Measurements from ENCODE around the gene SLC44A3. TPM values are rescaled to one million over a fixed set of nuclear protein-coding genes. Genes with fewer than 3 reads are reported as not detected.

SLC44A3 gene
- total and polyA plus RNA-seq, 7 experiments from 2014 or later, result 0.24 to 1.0 TPM; not detected in 5

GRCh38 chr1:94799206-94799605 is 21.0 kb upstream of the SLC44A3 start:
- H3K9me3 Mint-ChIP-seq, result peaks cover 0 to 4% (median 0%) of the 10 kb centered on the region in 11 donors
- no peak overlapping the region for H3K27ac ChIP-seq (ENCODE audit: low read depth, low read length)
- CTCF ChIA-PET, result no interaction called here

DNA sequence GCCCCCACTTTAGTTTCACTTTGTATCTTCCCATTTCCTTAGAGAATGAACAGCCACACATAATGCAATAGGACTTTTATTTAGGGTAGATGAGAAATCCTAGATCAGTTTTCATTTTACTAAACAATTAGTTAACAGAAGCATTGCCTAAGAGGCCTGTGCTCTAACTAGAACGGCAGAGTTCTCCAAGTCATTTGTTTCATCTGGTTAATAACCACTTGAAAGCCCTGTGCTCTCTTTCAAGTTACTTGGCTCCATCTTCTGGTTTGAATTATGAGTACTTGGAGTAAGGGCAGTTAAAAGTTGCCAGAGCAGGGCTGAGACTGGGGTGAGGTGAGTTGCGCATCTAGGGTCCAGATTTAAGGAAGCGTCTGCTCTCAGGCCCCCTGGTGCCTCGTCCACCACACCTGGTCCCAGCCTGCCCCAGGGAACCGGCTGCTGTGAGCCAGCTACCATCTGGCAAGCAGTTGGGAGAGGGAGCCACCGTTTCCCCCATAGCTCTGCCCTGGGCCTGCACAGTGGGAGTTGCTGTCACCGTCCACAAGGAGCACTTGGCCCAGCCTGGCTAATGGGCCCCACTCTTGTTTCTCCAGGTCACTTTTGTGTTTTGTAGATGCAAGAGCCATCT is 18.1 kb upstream of the SLC44A3 start:
- no peak overlapping the region for H3K27ac Mint-ChIP-seq
- H3K27me3 Mint-ChIP-seq, result peaks cover 5 to 12% (median 6%) of the 10 kb centered on the region in 5 donors
- ChIA-PET POLR2A (no interaction called here), CTCF (no interaction called here)
- Histone ChIP-seq H3K9me3 (ENCODE audit: control insufficient read depth in 2 of 3, low read length in 3 of 3) (no peaks in the 10 kb centered on the region), H3K27ac (ENCODE audit: low read depth, low read length) (no peak overlapping the region), H3K27me3 (ENCODE audit: control insufficient read depth in 2 of 2, insufficient read depth in 2 of 2, low read length in 2 of 2) (no peaks in the 10 kb centered on the region), H3K4me3 (ENCODE audit: low read length) (no peak overlapping the region), H3K4me1 (ENCODE audit: control insufficient read depth in 2 of 2, insufficient read depth in 2 of 2, low read length in 2 of 2) (no peaks in the 10 kb centered on the region), H3K36me3 (ENCODE audit: control insufficient read depth in 2 of 3, insufficient read depth in 3 of 3, low read length in 3 of 3) (no peaks in the 10 kb centered on the region)
- intact Hi-C loops (cut with micrococcal nuclease), result loop anchor here in 1 of 2 donors (1.0 to 10.0 kb wide), 2 partner anchors 197 to 288 kb away; no protein-coding TSS in a partner anchor
- ATAC-seq (peak; percentile 65), DNase-seq (peak in 1 of 9 donors; percentile 18)
- H3K36me3 Mint-ChIP-seq, result no peaks in the 10 kb centered on the region
- H3K4me3 Mint-ChIP-seq, result peak overlapping the region in 2 of 10 donors; percentile 22 to 44
- peaks cover 0 to 11% (median 6%) of the 10 kb centered on the region in 7 donors for H3K4me1 Mint-ChIP-seq
- no peaks in the 10 kb centered on the region for H3K9me3 Mint-ChIP-seq

More at GRCh38 chr1:94799206-94799605, 21.0 kb upstream of the SLC44A3 start:
- no peaks in the 10 kb centered on the region for H3K36me3 ChIP-seq (ENCODE audit: control insufficient read depth in 2 of 3, insufficient read depth in 3 of 3, low read length in 3 of 3)
- H3K27me3 ChIP-seq (ENCODE audit: control insufficient read depth in 2 of 2, insufficient read depth in 2 of 2, low read length in 2 of 2), result no peaks in the 10 kb centered on the region
- Mint-ChIP-seq H3K4me1 (peaks cover 3 to 14% (median 10%) of the 10 kb centered on the region in 7 donors), H3K27ac (no peak overlapping the region), H3K4me3 (no peak overlapping the region), H3K36me3 (peaks cover 0 to 3% (median 0%) of the 10 kb centered on the region in 5 donors), H3K27me3 (peaks cover 0 to 5% (median 0%) of the 10 kb centered on the region in 5 donors)
- no peak overlapping the region for H3K4me3 ChIP-seq (ENCODE audit: low read length)
- ATAC-seq (no peak), DNase-seq (no peak)
- no peaks in the 10 kb centered on the region for H3K9me3 ChIP-seq (ENCODE audit: control insufficient read depth in 2 of 3, low read length in 3 of 3)
- intact Hi-C loops (cut with micrococcal nuclease), result no loop called here
- POLR2A ChIA-PET, result no interaction called here
- no peaks in the 10 kb centered on the region for H3K4me1 ChIP-seq (ENCODE audit: control insufficient read depth in 2 of 2, insufficient read depth in 2 of 2, low read length in 2 of 2)

DNA sequence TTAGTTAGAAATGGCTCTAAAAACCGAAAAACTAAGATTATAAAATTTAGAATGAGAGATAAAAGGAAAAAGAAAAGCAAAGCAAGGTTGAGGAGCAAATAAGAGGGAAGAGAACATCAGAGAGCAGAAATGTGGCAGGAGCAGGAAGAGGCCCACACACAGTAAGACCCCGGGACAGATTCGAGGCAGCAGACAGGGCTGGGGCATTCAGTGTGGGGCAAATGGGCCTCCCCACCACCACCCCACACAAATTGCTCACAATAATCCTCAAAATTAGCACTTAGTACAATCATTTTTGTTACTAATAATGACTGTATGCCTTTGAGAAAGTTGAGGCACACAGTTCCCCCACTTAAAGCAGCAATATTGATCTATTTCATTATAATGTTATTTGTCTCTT is 17.1 kb upstream of the SLC44A3 start:
- CTCF ChIA-PET, result no interaction called here
- H3K27ac Mint-ChIP-seq, result no peak overlapping the region
- Histone ChIP-seq H3K9me3 (ENCODE audit: control insufficient read depth in 2 of 3, low read length in 3 of 3) (no peaks in the 10 kb centered on the region), H3K4me3 (ENCODE audit: low read length) (no peak overlapping the region), H3K27me3 (ENCODE audit: control insufficient read depth in 2 of 2, insufficient read depth in 2 of 2, low read length in 2 of 2) (no peaks in the 10 kb centered on the region), H3K4me1 (ENCODE audit: control insufficient read depth in 2 of 2, insufficient read depth in 2 of 2, low read length in 2 of 2) (no peaks in the 10 kb centered on the region), H3K36me3 (ENCODE audit: control insufficient read depth in 2 of 3, insufficient read depth in 3 of 3, low read length in 3 of 3) (no peaks in the 10 kb centered on the region), H3K27ac (ENCODE audit: low read depth, low read length) (no peak overlapping the region)
- no peaks in the 10 kb centered on the region for H3K9me3 Mint-ChIP-seq
- H3K27me3 Mint-ChIP-seq, result peaks cover 5 to 14% (median 9%) of the 10 kb centered on the region in 5 donors
- POLR2A ChIA-PET, result no interaction called here
- peaks cover 0 to 14% (median 6%) of the 10 kb centered on the region in 7 donors for H3K4me1 Mint-ChIP-seq
- no peaks in the 10 kb centered on the region for H3K36me3 Mint-ChIP-seq
- intact Hi-C loops (cut with micrococcal nuclease), result loop anchor here in 1 of 2 donors (10.0 kb wide), 1 partner anchor 198 kb away; no protein-coding TSS in a partner anchor
- no peak for DNase-seq
- H3K4me3 Mint-ChIP-seq, result no peak overlapping the region
- ATAC-seq, result no peak

DNA sequence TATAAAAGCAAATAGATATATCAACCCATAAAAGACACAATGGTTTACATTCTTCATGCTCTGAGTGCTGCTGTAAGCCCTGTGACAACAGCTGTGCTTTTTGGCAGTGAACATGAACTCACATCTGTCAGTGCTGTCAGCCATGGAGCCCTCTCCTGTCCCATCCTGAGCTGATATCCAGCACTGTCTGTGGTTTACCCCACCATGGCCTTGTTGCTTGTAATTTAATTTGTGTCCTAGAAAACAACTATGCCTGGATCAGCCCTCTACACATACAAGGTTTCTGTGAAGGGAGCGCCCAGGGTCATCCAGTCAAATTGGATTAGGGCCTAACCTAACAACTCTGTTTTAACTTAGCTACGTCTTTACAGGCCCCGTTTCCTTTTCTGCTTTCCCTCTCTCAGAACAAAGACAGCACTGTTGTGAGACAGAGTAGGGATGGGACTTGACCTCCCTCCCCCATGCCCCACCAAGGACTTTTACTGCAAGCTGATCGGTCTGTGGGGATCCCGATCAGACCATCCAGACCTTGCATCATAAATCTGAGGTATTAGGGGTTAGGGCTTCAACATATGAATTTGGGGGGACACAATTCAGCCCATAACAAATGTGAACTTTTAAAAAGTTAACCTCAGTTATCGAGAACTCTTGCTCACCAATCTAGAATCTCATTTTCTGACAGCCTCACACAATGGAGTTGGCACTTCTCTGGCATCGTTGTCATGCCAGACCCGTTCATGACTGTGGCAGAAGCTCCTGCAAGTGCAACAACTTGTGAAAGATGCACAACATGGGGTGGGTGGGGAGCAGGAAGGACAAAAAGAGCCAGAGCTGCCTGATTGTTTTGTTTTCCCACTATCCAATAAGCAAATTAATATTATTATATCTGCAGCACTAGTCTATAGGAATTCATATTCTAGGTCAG is 16.4 kb upstream of the SLC44A3 start:
- CTCF ChIA-PET, result interaction anchor here (0.7 kb wide), 1 partner anchor 240 kb away, joined by 3 read pairs; no protein-coding TSS in a partner anchor
- Mint-ChIP-seq H3K4me1 (peaks cover 0 to 17% (median 6%) of the 10 kb centered on the region in 7 donors), H3K9me3 (no peaks in the 10 kb centered on the region), H3K36me3 (no peaks in the 10 kb centered on the region), H3K4me3 (no peak overlapping the region), H3K27ac (no peak overlapping the region), H3K27me3 (peaks cover 0 to 14% (median 9%) of the 10 kb centered on the region in 5 donors)
- intact Hi-C loops (cut with micrococcal nuclease), result loop anchor here in 1 of 2 donors (10.0 kb wide), 1 partner anchor 199 kb away; no protein-coding TSS in a partner anchor
- POLR2A ChIA-PET, result no interaction called here
- H3K36me3 ChIP-seq (ENCODE audit: control insufficient read depth in 2 of 3, insufficient read depth in 3 of 3, low read length in 3 of 3), result no peaks in the 10 kb centered on the region
- no peak for ATAC-seq
- DNase-seq, result no peak
- H3K4me1 ChIP-seq (ENCODE audit: control insufficient read depth in 2 of 2, insufficient read depth in 2 of 2, low read length in 2 of 2), result no peaks in the 10 kb centered on the region
- H3K27me3 ChIP-seq (ENCODE audit: control insufficient read depth in 2 of 2, insufficient read depth in 2 of 2, low read length in 2 of 2), result no peaks in the 10 kb centered on the region
- H3K9me3 ChIP-seq (ENCODE audit: control insufficient read depth in 2 of 3, low read length in 3 of 3), result no peaks in the 10 kb centered on the region
- no peak overlapping the region for H3K4me3 ChIP-seq (ENCODE audit: low read length)
- no peak overlapping the region for H3K27ac ChIP-seq (ENCODE audit: low read depth, low read length)

GRCh38 chr1:94804442-94804837 is 15.7 kb upstream of the SLC44A3 start:
- Mint-ChIP-seq H3K9me3 (no peaks in the 10 kb centered on the region), H3K27me3 (peaks cover 0 to 15% (median 9%) of the 10 kb centered on the region in 5 donors), H3K36me3 (no peaks in the 10 kb centered on the region), H3K27ac (no peak overlapping the region), H3K4me3 (no peak overlapping the region), H3K4me1 (peaks cover 0 to 19% (median 6%) of the 10 kb centered on the region in 7 donors)
- POLR2A ChIA-PET, result no interaction called here
- DNase-seq, result no peak
- Histone ChIP-seq H3K4me3 (ENCODE audit: low read length) (no peak overlapping the region), H3K27ac (ENCODE audit: low read depth, low read length) (no peak overlapping the region), H3K27me3 (ENCODE audit: control insufficient read depth in 2 of 2, insufficient read depth in 2 of 2, low read length in 2 of 2) (no peaks in the 10 kb centered on the region), H3K4me1 (ENCODE audit: control insufficient read depth in 2 of 2, insufficient read depth in 2 of 2, low read length in 2 of 2) (no peaks in the 10 kb centered on the region), H3K9me3 (ENCODE audit: control insufficient read depth in 2 of 3, low read length in 3 of 3) (no peaks in the 10 kb centered on the region), H3K36me3 (ENCODE audit: control insufficient read depth in 2 of 3, insufficient read depth in 3 of 3, low read length in 3 of 3) (no peaks in the 10 kb centered on the region)
- intact Hi-C loops (cut with micrococcal nuclease), result loop anchor here in 1 of 2 donors (10.0 kb wide), 1 partner anchor 200 kb away; no protein-coding TSS in a partner anchor
- no peak for ATAC-seq
- CTCF ChIA-PET, result interaction anchor here (1.2 to 3.1 kb wide), 2 partner anchors 323 to 441 kb away, joined by 4 to 12 read pairs; no protein-coding TSS in a partner anchor

- Histone ChIP-seq H3K4me1 (ENCODE audit: control insufficient read depth in 2 of 2, insufficient read depth in 2 of 2, low read length in 2 of 2) (no peaks in the 10 kb centered on the region), H3K27ac (ENCODE audit: low read depth, low read length) (no peak overlapping the region), H3K27me3 (ENCODE audit: control insufficient read depth in 2 of 2, insufficient read depth in 2 of 2, low read length in 2 of 2) (no peaks in the 10 kb centered on the region), H3K36me3 (ENCODE audit: control insufficient read depth in 2 of 3, insufficient read depth in 3 of 3, low read length in 3 of 3) (no peaks in the 10 kb centered on the region), H3K9me3 (ENCODE audit: control insufficient read depth in 2 of 3, low read length in 3 of 3) (no peaks in the 10 kb centered on the region), H3K4me3 (ENCODE audit: low read length) (no peak overlapping the region)
- peaks cover 0 to 19% (median 6%) of the 10 kb centered on the region in 7 donors for H3K4me1 Mint-ChIP-seq
- ATAC-seq (peak; percentile 79), DNase-seq (peak in 7 of 9 donors; percentile 16 to 51 (median 39))
- ChIA-PET POLR2A (no interaction called here), CTCF (interaction anchor here (0.5 to 3.1 kb wide), 7 partner anchors 9 to 1279 kb away, joined by 3 to 12 read pairs (median 4); no protein-coding TSS in a partner anchor)
- H3K9me3 Mint-ChIP-seq, result no peaks in the 10 kb centered on the region
- H3K36me3 Mint-ChIP-seq, result no peaks in the 10 kb centered on the region
- intact Hi-C loops (cut with micrococcal nuclease), result loop anchor here (1.0 to 10.0 kb wide), 12 partner anchors 201 to 1177 kb away; partner anchors contain the start of gene GCLM (in 1 of the 2)
- H3K4me3 Mint-ChIP-seq, result no peak overlapping the region
- peaks cover 0 to 19% (median 9%) of the 10 kb centered on the region in 5 donors for H3K27me3 Mint-ChIP-seq
- H3K27ac Mint-ChIP-seq, result peak overlapping the region in 1 of 9 donors; percentile 55
These were observed 14.2 kb upstream of the SLC44A3 start for GRCh38 chr1:94805912-94806311.

Data from naive thymus-derived CD4-positive, alpha-beta T cell (primary cell).